GM12878 (cell line): ENCODE data around the gene USP10. TPM values are rescaled to one million over a fixed set of nuclear protein-coding genes. Genes with fewer than 3 reads are reported as not detected.
A peak's percentile ranks its signal among the peaks of the same experiment; 100 is the strongest.

ENCODE experiments used
- ATAC-seq: fragments of 200-7000 bp; cut with Tn5 transposase; 3 replicates; pipeline ENCODE4 v1.9.1; 2020; ENCODE audit warnings: mild to moderate bottlenecking, moderate library complexity
- BruUV-seq: library from RNA; stranded (reverse); fragments of 400-500 nt; replicated peaks from 2 replicates; lab custom pipeline; 2021; lab: Mats Ljungman, UMichigan
- CTCF ChIA-PET: fragments of 300-600 bp; sonication (Branson Sonifier 250); formaldehyde crosslinking; extraction: SDS; loops from one replicate; lab custom pipeline; 2021; ENCODE audit warnings: inconsistent platforms; lab: Yijun Ruan, JAX
- POLR2A ChIA-PET: fragments of 350-600 bp; formaldehyde crosslinking; extraction: SDS; loops from one replicate; lab custom pipeline; 2021; ENCODE audit warnings: inconsistent platforms; lab: Charles Lee
- RAD21 ChIA-PET: fragments of 300-600 bp; sonication (Branson Sonifier 250); formaldehyde crosslinking; loops from one replicate; lab custom pipeline; 2023; ENCODE audit warnings: antibody characterized with exemption; ENCODE audit not compliant: unreplicated experiment; lab: Charles Lee
- SMC1A ChIA-PET: fragments of 300-600 bp; sonication (Branson Sonifier 250); formaldehyde crosslinking; loops from one replicate; lab custom pipeline; 2023; ENCODE audit not compliant: unreplicated experiment, uncharacterized antibody; lab: Charles Lee
- DNase-seq: peaks from one replicate; pipeline ENCODE4 v3.0.0-alpha.2; 2011; ENCODE audit warnings: low read depth, low spot score
- FAIRE-seq: peaks from 3 replicates; lab custom pipeline; 2011; peaks lifted over from hg19 to GRCh38; lab: Jason Lieb, UNC
- H2AFZ ChIP-seq: 2 replicates; pipeline ENCODE4 v1.6.0; 2011; ENCODE audit warnings: low read depth, low read length, control low read depth; ENCODE audit not compliant: control insufficient read depth
- H3K27ac ChIP-seq: 2 replicates; pipeline ENCODE4 v1.5.1; 2011; ENCODE audit warnings: control low read depth; ENCODE audit not compliant: control insufficient read depth, insufficient read depth
- H3K27me3 ChIP-seq, 2 experiments: replicated peaks in 1 of 2; 2 replicates each; pipeline versions ENCODE4 v1.6.0 to v1.6.1; 2011; ENCODE audit warnings: low read length in 1 of 2; ENCODE audit not compliant: control insufficient read depth in 2 of 2, insufficient read depth in 2 of 2
- H3K36me3 ChIP-seq, 2 experiments: 2 replicates each; pipeline ENCODE4 v1.5.1; 2011; ENCODE audit warnings: low read length in 1 of 2; ENCODE audit not compliant: control insufficient read depth in 2 of 2, insufficient read depth in 2 of 2
- H3K4me1 ChIP-seq: 2 replicates; pipeline ENCODE4 v1.6.1; 2011; ENCODE audit warnings: mild to moderate bottlenecking, low read length, moderate library complexity, mixed read lengths; ENCODE audit not compliant: control insufficient read depth, insufficient read depth
- H3K4me2 ChIP-seq: 2 replicates; pipeline ENCODE4 v1.6.0; 2011; ENCODE audit warnings: control low read depth; ENCODE audit not compliant: control insufficient read depth, insufficient read depth
- H3K4me3 ChIP-seq: fragments of 200-600 bp; sonication (generic); 2 replicates; pipeline ENCODE4 v1.5.1; 2016
- H3K79me2 ChIP-seq: 2 replicates; pipeline ENCODE4 v1.6.0; 2011; ENCODE audit warnings: low read length; ENCODE audit not compliant: control insufficient read depth, insufficient read depth
- H3K9ac ChIP-seq: 2 replicates; pipeline ENCODE4 v1.8.0; 2011; ENCODE audit warnings: low read length, control low read depth, mixed read lengths; ENCODE audit not compliant: control insufficient read depth, insufficient read depth
- H3K9me3 ChIP-seq: replicated peaks from 3 replicates; pipeline ENCODE4 v1.5.1; 2011; ENCODE audit warnings: mild to moderate bottlenecking, low read length; ENCODE audit not compliant: control insufficient read depth, insufficient read depth
- H4K20me1 ChIP-seq: 2 replicates; pipeline ENCODE4 v1.6.0; 2011; ENCODE audit not compliant: control insufficient read depth, insufficient read depth
- CREM ChIP-seq: IDR thresholded peaks from 2 replicates; pipeline ENCODE4 v1.6.1; 2014; ENCODE audit warnings: antibody characterized with exemption, low read depth
- FOS ChIP-seq: IDR thresholded peaks from 3 replicates; pipeline ENCODE4 v1.6.1; 2011; ENCODE audit warnings: borderline replicate concordance; ENCODE audit not compliant: insufficient read length; ENCODE audit errors: extremely low read depth
- JUNB ChIP-seq: IDR thresholded peaks from 2 replicates; pipeline ENCODE4 v1.6.1; 2016; ENCODE audit warnings: antibody characterized with exemption, mild to moderate bottlenecking
- NFXL1 ChIP-seq: fragments of 450-650 bp; IDR thresholded peaks from 2 replicates; pipeline ENCODE4 v1.6.1; 2017; ENCODE audit warnings: antibody characterized with exemption, mild to moderate bottlenecking, borderline replicate concordance
- RELA ChIP-seq: fragments of 450-650 bp; IDR thresholded peaks from 2 replicates; pipeline ENCODE4 v1.8.0; 2014; ENCODE audit warnings: borderline replicate concordance; ENCODE audit not compliant: partially characterized antibody
- TCF3 ChIP-seq: IDR thresholded peaks from 2 replicates; pipeline ENCODE4 v1.6.1; 2012; ENCODE audit warnings: low read depth, mild to moderate bottlenecking, low read length, borderline replicate concordance; ENCODE audit not compliant: insufficient read depth
- ZNF24 ChIP-seq: fragments of 450-650 bp; IDR thresholded peaks from 2 replicates; pipeline ENCODE4 v1.6.1; 2017; ENCODE audit warnings: antibody characterized with exemption, mild to moderate bottlenecking
- WGBS: methylation state at CpG from one replicate; pipeline ENCODE4 v1.1.6; 2016; ENCODE audit warnings: low lambda C conversion rate; ENCODE audit not compliant: insufficient replicate concordance, insufficient coverage; ENCODE audit errors: missing lambda C conversion rate; 5-methylcytosine and 5-hydroxymethylcytosine counted together
- in situ Hi-C: fragments of 300-500 bp; cut with MboI; formaldehyde crosslinking; loops from 9 replicates; pipeline ENCODE4 v1.14.3; 2018; ENCODE audit warnings: mixed read lengths
- intact Hi-C: fragments of 100-400 bp; cut with micrococcal nuclease; formaldehyde crosslinking; loops from one replicate; pipeline ENCODE4 v1.14.2; 2022; ENCODE audit not compliant: unreplicated experiment
- polyA plus RNA-seq, 11 experiments: library from polyadenylated mRNA; depleted of rRNA in 4 of 11; unstranded in 6 of 11; stranded (reverse) in 5 of 11; fragments of >200 nt; fragmentation: Nextera tagmentation in 4 of 11; fragmentation: Illumina TruSeq in 1 of 11; extraction: Ambion mirVana in 4 of 11; extraction: Trizol in 1 of 11; gene quantifications; 1 replicate in 1 of 11; 2 replicates in 10 of 11; pipeline versions ENCODE4 v1.2.1 to v1.2.3, GENCODE V29; 2011 to 2016; ENCODE audit warnings: inconsistent platforms in 2 of 11, missing spikeins in 2 of 11, low read depth in 1 of 11
- total RNA-seq, 4 experiments: library from RNA; depleted of rRNA in 3 of 4; stranded (reverse); fragments of >200 nt in 3 of 4; fragmentation: Illumina TruSeq in 1 of 4; extraction: Trizol in 1 of 4; gene quantifications; 2 replicates each; pipeline versions ENCODE4 v1.2.1 to v1.2.3, GENCODE V29; 2013 to 2021

Gene USP10
- total and polyA plus RNA-seq, 10 of the 15 experiments (the other 5 are each of a cell fraction or from before 2014, with no cell fraction given): 46.1 to 160 (median 105) TPM

- H3K9ac ChIP-seq: no peak overlapping the region
- ChIA-PET POLR2A (interaction anchor here (1.0 kb wide), 1 partner anchor 10 kb away, joined by 4 read pairs; no protein-coding TSS in a partner anchor), CTCF (interaction anchor here (1.0 to 4.7 kb wide), 5 partner anchors 9 to 89 kb away, joined by 4 to 34 read pairs (median 9); no protein-coding TSS in a partner anchor), RAD21 (interaction anchor here (2.3 kb wide), 1 partner anchor 10 kb away, joined by 12 read pairs; no protein-coding TSS in a partner anchor), SMC1A (interaction anchor here (0.7 to 4.4 kb wide), 5 partner anchors 15 to 200 kb away, joined by 3 to 23 read pairs (median 4); no protein-coding TSS in a partner anchor)
- peaks cover 9% of the 10 kb centered on the region for H3K4me1 ChIP-seq
- no TSS peak for BruUV-seq
- H3K9me3 ChIP-seq: no peaks in the 10 kb centered on the region
- H4K20me1 ChIP-seq: peaks cover 12% of the 10 kb centered on the region; the same call in 1 of the 2 replicates
- DNase-seq (no peak), FAIRE-seq (no peak), ATAC-seq (no peak)
- H3K4me2 ChIP-seq: no peak overlapping the region
- peaks cover 95% of the 10 kb centered on the region for H3K79me2 ChIP-seq
- H2AFZ ChIP-seq: no peak overlapping the region
- in situ Hi-C loops (no loop called here), intact Hi-C loops (no loop called here)
- no peaks in the 10 kb centered on the region for H3K27me3 ChIP-seq
- H3K4me3 ChIP-seq: peak overlapping the region; percentile 3; the same call in 1 of the 2 replicates
- 90% methylated on average over 11 of the region's 11 CpGs for WGBS
- no peak overlapping the region for H3K27ac ChIP-seq
- H3K36me3 ChIP-seq: peaks cover 4 to 5% of the 10 kb centered on the region in 2 experiments; a peak in 3 of 4 replicates
- TF ChIP-seq FOS: no peak
- TF ChIP-seq RELA: no peak
- no peak for TF ChIP-seq CREM
- TF ChIP-seq JUNB: no peak
- no peak for TF ChIP-seq NFXL1
- no peak for TF ChIP-seq ZNF24
- TF ChIP-seq TCF3: no peak
Measured at GRCh38 chr16:84710686-84711085, 10.9 kb downstream of the USP10 start.
